Activated T-cell treated with anti-CD3 and anti-CD28 coated beads for 24 hours (primary cell): ENCODE measurements around the gene AZIN2.
"Not testable (repeated sequence)": the region's sequence is repeated elsewhere in the genome, so short reads cannot be mapped to it uniquely, and the experiment has no call there.

ENCODE experiments used
- DNase-seq: peaks from one replicate; pipeline ENCODE4 v3.0.0-alpha.2; 2020; ENCODE audit warnings: low read depth

AZIN2 gene

GRCh38 chr1:33127001-33127823 is 46.3 kb downstream of the AZIN2 start:
- DNase-seq = peak; percentile 99

GRCh38 chr1:33128781-33129180 is 47.8 kb downstream of the AZIN2 start:
- no peak for DNase-seq

- DNase-seq = no peak
These were observed 49.3 kb downstream of the AZIN2 start for GRCh38 chr1:33130297-33130696.

- no peak for DNase-seq
These were observed 50.2 kb downstream of the AZIN2 start for GRCh38 chr1:33131191-33131590.

- DNase-seq = no peak
These were observed 51.6 kb downstream of the AZIN2 start for GRCh38 chr1:33132549-33132948.

- DNase-seq = no peak
These were observed 52.6 kb downstream of the AZIN2 start for GRCh38 chr1:33133478-33134105.

GRCh38 chr1:33136041-33136440 is 55.1 kb downstream of the AZIN2 start:
- DNase-seq = not testable (repeated sequence)

- no peak for DNase-seq
These were observed 56.8 kb downstream of the AZIN2 start for GRCh38 chr1:33137800-33138199.

- DNase-seq = no peak
These were observed 59.5 kb downstream of the AZIN2 start for GRCh38 chr1:33140153-33141149.

GRCh38 chr1:33141216-33141615 is 60.3 kb downstream of the AZIN2 start:
- DNase-seq = no peak

GRCh38 chr1:33141781-33142180 is 60.8 kb downstream of the AZIN2 start:
- DNase-seq = no peak

GRCh38 chr1:33142483-33143064 is 61.6 kb downstream of the AZIN2 start:
- no peak for DNase-seq

- DNase-seq = no peak
These were observed 62.2 kb downstream of the AZIN2 start for GRCh38 chr1:33143176-33143575.

- DNase-seq = no peak
These were observed 62.7 kb downstream of the AZIN2 start for GRCh38 chr1:33143698-33144097.

GRCh38 chr1:33146003-33146402 is 65.0 kb downstream of the AZIN2 start:
- DNase-seq = no peak

GRCh38 chr1:33147275-33147996 is 66.5 kb downstream of the AZIN2 start:
- DNase-seq = no peak

- DNase-seq = no peak
These were observed 67.0 kb downstream of the AZIN2 start for GRCh38 chr1:33147997-33148314.

- no peak for DNase-seq
These were observed 67.7 kb downstream of the AZIN2 start for GRCh38 chr1:33148615-33149014.

- DNase-seq = no peak
These were observed 68.7 kb downstream of the AZIN2 start for GRCh38 chr1:33149453-33150190.

GRCh38 chr1:33150522-33150921 is 69.6 kb downstream of the AZIN2 start:
- no peak for DNase-seq

- no peak for DNase-seq
These were observed 70.2 kb downstream of the AZIN2 start for GRCh38 chr1:33151116-33151515.
